Epithelial cell of prostate (primary cell): Measurements from ENCODE around the gene GNAO1.

Experiments used
- DNase-seq: peaks from one replicate; pipeline ENCODE4 v3.0.0-alpha.2; 2011; ENCODE audit warnings: low read depth, low spot score
- H3K27ac ChIP-seq: fragments of 450-650 bp; 2 replicates; pipeline ENCODE4 v1.5.1; 2017; ENCODE audit warnings: mild to moderate bottlenecking

GNAO1 gene

DNA sequence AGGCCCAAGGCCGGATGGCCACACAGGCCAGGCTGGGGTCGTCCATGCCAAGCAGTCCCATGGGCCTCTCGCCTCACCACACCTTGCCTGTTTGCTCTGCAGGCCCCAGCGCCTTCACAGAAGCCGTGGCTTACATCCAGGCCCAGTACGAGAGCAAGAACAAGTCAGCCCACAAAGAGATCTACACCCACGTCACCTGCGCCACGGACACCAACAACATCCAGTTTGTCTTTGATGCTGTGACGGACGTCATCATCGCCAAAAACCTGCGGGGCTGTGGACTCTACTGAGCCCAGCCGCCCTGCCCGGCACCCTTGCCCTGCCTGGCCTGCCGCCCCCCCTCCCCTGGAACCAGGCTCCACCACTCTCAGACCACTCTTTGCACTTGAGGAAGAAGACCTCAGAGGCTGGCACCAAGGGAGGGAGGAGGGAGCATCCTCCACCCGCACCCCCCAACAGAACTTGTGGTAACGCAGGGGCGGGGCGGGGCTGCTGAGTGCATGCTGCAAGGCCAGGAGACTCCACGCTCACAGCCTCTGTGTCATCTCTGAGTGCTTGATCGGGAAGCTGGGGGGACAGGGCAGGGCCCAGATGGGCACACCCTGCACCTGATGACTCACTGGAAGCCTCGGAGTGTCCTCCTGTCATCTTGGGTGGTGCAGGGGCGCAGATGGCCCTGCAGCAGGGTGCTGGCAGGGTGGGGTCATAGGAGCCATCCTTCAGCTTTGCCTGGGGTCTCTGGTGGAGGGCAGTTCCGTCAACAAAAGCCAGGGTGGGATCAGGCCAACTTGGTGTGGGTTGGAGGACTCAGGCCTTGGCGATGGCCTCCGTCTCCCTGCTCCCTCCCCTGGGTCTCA lies 152.6 kb downstream of the GNAO1 start:
- no peak overlapping the region for H3K27ac ChIP-seq

DNA sequence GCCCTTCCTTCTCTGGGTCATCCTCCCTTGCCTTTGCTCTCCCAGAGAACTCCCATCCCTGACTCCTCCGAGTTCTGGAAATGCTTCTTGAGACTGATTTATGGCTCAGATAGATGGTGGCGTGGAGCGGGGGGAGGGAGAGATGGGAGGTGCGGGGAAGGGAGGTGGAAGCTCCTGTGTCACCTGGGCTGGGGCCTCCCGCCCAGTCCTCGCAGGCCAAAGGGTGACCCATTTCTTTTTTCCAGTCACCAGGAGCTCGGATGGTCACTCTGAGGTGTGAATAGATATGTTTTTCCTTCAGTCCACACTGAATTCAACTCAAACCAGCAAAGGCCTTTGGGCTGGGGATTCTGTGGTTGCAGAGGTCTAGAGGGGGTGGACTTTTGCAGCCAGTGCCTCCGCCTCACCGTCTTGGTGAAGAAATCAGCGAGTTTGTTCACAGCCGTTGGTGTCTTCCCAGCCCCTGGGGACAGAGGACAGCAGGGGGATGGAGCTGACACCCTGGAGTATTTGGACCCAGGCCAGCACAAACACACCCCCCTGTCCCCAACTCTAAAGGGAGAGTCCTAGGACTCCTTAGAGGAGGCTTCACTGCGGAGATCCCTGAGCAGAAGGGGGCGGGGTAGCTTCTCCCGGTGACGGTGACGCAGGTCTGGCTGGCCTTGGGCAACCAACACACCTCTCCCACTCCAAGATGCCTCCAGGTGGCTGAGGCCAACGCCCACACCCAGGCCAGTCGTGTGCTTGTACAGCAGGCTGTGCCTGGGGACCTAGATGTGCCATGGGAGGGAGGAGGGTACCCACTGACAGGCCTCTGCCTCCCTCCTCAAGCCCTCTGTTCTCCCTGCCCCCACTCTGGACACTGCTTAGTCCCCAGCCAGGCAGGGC lies 153.5 kb downstream of the GNAO1 start:
- no peak for DNase-seq

More for the DNA sequence above, 152.6 kb downstream of the GNAO1 start:
- peak; percentile 34 for DNase-seq

DNA sequence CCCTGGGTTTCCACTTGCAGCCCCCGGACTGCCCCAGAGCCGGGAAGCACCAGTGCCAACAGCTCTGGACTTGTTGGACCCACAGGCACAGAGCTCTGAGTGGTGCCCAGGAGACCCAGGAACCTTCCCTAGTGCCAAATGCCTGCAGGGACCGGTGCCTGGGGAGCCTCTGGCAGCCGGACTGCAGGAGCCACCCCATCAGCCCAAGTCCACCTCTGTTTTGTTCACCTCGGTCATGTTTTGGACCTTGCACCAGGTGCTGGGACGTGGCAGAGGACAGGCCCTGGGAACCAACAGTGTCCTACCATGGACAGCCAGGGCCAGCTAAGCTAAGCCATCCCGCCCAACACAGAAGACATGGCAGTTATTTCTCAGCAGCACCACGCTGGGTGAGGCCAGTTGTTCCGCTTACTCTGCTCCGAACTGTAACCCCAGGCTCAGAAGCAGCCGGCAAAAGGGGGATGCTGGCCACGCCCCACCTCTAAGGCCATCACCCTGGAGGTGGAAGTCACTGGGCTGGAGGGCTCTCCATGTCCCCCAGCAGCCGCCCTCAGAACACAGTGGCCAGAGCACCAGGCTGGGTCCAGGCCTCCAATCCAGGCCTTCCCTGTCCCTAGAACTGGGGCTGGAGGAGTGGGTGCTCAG lies 154.2 kb downstream of the GNAO1 start:
- no peak for DNase-seq
- H3K27ac ChIP-seq: no peak overlapping the region

More for the DNA sequence above, 153.5 kb downstream of the GNAO1 start:
- H3K27ac ChIP-seq: no peak overlapping the region

DNA sequence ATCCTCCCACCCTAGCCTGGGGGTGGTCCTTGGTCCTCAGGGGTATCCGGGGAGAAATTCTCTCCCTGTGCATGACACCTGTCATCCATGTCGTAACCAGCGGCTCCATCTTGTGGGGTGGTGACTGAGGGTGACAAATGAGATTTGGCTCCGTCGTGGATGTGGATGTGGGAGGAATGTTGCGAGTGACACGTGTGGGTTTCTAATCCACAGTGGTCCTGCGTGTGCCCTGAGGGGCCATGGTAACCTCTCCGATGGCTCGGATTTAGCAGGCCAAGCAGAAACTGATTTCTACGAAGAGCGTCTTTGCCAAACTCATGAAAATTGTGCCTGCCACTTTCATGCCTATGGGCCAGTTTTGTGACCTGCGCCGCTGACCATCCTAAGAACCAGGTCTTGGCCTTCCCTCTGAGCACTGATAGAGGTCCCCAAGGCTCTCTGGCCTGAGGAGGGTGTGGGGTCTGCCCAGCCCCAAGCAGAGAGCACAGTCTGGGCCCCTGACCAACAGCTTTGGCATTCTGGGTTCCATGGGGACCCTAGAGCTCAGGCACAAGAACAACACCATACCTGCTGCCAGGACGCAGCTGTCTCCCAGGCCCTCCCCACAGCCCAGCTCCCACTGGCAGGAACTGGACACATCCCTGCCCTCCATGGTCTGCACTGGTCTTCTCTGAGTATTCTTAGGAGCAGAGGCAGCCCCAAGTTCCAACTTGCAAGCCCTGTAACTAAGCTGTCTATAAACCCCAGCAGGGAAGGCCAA lies 155.0 kb downstream of the GNAO1 start:
- no peak overlapping the region for H3K27ac ChIP-seq
- no peak for DNase-seq

DNA sequence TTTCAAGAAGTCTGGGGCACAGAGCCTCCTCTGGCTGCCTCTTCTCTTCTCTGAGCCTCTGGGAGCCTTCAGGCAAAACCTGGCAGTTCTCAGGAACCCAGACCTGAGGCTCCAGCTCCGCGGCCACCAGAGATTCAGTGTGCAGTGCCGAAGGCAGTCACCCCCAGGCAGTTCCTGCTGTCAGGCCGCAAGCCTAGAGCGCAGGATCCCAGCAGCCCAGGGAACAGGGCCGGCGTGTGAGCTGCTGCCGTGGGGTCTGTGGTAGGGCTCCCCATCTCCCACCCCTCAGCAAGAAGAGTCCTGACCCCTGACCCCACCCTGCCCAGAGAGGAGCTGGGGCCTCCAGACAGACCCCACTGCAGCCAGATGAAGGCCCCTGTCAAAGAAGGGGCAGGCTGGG lies 155.9 kb downstream of the GNAO1 start:
- H3K27ac ChIP-seq: no peak overlapping the region
- DNase-seq: no peak

DNA sequence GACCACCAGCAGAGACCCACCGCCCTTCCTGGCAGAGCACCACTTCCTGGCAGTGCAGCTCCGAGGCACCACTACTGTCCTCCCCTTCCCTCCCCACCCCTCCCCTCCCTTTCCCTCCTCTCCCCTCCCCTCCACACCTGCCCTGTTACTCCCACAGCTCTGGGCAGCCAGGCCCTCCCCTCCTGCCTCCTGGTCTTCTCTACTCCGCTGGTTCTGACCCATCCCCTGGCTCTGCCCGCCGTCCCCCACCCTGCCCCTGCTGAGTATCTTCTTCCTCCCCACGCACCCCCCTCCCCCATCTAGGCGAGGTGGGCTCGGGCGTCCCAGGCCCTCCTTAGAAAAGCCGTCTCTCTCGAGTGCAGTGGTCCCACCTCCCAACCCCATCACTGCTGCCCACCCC lies 156.4 kb downstream of the GNAO1 start:
- DNase-seq: no peak
- no peak overlapping the region for H3K27ac ChIP-seq

DNA sequence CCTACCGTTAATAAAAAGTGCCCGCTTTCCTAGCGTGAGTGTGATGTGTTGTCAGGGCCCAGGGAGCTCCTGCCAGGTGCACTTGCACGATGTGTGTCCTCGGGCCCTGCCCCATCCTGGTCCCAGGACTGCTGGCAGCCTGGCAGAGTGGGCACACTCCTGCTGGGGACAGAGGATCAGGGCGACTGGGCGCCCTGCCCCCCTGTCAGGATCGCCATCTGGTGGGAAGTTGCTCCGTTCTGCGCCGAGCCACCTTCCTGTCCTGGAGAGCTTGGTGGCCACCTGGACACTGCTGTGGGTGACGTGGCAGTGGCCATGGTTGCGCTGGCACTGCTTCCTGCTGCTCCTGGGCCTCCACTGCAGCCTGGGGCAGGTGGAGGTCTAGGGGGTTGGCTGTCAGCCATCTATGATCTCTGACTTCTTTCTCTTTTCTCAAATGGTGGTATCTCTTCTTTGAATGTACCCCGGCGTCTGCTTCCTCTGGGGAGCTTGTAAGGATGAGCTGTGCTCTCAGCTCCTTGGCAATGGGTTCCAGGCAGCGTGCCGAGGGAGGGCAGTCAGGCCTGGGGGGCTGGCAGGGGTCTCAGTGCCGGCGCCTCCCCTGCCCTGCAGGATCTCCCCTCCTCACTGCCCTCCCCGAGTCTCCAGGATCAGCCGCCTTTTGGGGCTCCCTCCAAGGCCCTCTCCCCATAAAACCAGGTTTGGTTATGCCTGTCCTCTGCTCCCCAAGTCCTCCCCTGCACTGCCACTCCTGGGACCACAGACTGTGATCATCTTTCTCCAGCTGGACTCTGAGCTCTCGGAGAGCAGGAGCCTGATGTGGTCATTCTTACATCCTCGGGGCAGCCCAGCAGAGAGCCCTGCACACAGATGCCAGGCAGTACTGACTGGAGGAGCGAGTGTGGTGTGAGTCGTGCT lies 157.1 kb downstream of the GNAO1 start:
- H3K27ac ChIP-seq: no peak overlapping the region
- DNase-seq: no peak

DNA sequence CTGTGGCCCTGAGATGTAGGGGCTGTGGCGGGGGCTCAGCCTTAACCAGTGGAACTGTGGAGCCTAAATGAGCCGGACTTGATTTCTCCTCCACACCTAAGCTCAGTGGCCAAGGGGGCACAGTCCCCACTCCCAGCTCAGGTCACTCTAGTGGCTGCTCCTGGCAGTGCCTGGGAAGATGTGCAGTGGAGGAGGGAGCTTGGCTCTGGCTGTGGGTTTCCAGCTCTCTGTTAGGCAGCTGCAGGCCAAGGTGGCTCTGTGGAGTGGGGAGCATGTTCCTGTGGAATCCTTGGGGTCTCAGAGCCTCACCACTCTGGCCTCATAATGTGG lies 157.8 kb downstream of the GNAO1 start:
- DNase-seq: no peak
- H3K27ac ChIP-seq: no peak overlapping the region

DNA sequence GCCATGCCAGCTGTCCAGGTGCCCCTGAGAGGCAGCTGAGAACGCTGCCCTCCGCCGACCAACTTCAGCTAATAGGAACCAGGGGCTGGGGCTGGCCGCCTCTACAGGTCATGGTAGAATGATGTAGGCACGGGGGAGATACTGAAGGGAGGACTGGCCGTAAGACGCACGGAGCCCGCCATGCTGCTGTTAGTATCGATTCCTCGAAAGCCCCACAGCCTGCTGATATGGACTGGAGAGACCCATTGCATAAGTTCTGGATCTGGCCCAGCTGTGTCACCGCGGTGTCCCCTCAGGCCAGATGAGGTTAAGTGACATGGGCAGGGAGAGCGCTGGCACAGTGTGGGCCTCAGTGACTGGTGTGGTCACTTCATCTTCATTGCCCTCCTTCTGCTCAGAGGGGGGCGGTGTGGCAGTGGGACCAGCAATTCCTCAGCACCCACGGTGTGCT lies 158.4 kb downstream of the GNAO1 start:
- H3K27ac ChIP-seq: no peak overlapping the region
- DNase-seq: no peak

DNA sequence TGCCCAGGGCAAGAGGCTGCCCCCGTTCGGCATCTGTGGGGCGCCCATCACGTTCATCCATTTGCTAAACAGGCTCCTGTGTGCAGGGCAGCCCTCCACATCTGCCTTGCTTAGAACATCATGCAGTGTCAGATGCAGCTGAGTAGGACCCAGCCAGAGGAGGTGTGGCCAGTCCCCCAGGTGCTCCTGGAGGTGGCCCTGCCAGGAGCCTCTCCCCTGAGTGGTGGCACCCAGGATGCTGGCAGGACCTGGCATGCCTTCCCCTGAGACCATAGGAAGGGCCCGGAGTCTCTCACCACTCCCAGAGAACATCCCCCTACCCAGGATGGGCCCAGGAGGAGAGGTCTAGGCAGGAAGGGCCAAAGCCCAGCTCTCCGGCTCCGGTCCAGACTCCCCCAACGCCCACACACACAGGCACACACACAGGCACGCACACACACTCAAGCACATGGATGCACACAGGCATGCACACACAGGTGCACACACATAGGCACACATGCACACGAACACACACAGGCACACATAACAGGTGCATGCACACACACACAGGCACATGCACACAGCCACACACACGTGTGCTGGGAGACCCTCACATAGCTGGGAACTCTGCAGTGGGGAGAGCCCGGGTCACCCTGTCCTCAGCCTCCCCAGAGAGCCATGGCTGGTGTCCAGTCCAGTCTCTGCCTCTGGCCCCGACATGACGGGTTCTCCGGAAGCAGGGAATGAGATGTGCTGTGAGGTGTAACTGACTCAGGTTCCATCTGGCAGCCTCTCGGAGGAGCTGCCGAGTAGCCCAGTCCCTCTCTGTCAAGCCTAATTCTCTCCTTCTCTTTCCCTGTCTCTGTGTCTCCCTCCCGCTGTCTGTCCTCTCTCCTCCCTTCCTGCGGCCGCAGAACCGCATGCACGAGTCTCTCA lies 159.5 kb downstream of the GNAO1 start:
- H3K27ac ChIP-seq: no peak overlapping the region
- no peak for DNase-seq

DNA sequence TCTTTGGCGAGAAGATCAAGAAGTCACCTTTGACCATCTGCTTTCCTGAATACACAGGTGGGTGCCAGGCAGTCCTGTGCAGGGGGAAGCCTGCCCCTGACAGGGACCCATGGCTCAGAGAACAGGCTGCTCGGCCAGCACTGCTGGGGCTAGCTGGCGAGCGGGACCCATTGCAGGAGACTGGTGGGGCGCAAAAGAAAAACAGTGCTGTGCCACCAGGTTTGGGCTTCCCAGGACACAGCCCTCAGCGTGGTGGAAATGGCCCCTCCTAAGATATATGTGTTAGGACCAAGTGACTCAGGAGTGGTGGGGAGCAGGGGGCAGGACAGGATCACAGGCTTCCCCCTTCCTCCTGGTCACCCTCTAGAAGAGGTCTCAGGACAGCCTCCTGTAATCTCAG lies 160.2 kb downstream of the GNAO1 start:
- H3K27ac ChIP-seq: no peak overlapping the region
- no peak for DNase-seq

DNA sequence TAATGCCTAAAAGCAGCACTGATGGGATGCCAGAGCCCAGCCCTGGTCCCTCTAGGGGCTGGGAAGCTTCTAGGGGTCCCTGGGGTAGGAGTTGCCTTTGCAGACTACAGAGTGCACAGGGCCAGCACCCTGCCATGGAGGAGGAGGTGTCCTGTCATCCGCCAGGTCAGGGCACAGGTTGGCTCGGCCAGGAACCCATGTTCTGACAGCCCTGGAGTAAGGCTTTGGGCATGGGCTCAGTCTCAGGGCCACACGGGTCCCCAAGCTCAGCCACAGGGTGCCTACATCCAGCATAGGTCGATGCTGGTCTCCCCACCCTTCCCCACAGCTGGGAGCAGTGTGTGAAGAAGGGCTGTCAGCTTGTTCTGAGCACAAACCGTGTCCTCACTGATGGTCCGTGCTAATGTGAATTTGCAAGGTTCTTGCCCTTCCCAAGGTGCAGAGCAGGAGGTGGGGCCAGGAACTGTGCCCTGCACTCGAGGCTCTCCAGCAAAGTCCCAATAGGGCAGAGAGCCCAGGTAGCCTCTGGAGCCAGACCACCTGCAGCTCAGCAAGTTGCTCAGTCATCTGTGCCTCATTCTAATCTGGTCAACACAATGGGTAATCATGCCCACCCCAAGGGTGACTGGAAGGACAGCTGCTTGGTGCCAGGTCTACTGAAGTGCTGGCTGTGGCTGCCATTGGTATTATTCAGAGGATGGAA lies 161.2 kb downstream of the GNAO1 start:
- DNase-seq: no peak
- no peak overlapping the region for H3K27ac ChIP-seq

DNA sequence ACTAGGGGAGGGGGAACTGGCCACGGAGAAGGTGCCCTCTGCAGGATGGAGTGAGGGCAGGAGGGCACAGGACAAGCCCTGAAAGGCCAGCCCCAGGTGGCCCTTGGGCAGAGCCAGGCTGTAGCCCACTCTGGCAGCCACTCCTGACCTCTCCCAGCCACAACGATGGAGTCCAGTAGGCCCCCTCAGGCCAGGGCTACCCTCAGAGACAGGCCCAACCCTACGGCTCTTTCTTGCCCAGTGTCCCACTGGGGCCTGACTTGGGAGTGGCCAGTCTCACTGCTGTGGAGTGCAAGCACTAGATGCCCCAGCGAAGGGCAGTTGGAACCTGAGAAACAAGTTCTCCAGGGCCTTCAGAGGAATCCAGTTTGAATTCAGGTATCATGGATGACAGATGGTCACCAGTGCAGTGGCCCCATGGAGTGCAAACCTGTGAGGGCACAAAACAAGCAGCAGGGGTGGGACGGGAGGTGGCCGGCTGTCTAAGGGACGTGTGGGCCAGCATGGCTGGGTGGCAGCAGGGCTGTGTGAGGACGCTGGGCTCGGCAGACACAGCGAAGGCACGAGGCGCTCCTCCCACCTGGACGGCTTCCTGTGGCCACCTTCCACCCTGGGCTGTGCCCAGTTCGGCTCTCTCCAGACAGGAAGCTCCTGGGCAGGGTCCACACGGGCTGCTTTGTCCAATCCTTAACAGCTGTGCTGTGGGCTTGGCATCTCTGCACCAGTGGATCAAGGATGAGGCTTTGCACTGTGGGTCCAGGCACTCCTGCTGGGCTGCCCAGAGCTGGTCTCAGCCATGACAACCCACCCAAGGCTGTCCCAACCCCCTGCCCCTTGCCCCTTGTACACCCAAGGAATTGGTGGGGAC lies 162.0 kb downstream of the GNAO1 start:
- H3K27ac ChIP-seq: no peak overlapping the region
- DNase-seq: no peak

DNA sequence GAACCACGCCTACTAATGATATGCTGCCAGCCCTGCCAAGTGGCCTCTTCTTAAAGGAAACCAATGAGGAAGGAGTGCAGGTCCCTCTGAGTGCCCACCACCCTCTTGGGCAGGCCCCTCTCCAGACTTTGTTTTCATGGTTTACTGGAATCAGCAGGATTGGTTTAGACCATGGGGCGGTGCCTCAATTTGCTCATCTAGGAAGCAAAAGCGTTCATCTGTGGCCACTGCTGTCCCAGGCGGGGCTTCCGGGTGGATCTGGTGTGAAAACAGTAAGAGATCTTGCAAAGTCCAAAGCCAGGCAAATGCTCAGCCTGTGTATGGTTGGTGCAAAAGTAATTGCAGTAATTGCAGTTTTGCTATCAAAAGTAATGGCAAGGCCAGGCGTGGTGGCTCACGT lies 162.7 kb downstream of the GNAO1 start:
- H3K27ac ChIP-seq: no peak overlapping the region
- no peak for DNase-seq

DNA sequence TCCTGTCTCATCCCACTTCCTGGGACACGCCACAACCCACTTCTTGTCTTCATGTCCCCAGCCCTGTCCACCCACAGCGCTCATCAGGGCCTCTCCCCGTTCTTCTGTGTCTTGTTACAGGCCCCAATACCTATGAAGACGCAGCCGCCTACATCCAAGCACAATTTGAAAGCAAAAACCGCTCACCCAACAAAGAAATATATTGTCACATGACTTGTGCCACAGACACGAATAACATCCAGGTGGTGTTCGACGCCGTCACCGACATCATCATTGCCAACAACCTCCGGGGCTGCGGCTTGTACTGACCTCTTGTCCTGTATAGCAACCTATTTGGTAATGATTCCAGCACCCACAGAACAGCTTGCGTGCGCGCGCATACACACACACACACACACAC lies 163.5 kb downstream of the GNAO1 start:
- H3K27ac ChIP-seq: no peak overlapping the region
- no peak for DNase-seq

DNA sequence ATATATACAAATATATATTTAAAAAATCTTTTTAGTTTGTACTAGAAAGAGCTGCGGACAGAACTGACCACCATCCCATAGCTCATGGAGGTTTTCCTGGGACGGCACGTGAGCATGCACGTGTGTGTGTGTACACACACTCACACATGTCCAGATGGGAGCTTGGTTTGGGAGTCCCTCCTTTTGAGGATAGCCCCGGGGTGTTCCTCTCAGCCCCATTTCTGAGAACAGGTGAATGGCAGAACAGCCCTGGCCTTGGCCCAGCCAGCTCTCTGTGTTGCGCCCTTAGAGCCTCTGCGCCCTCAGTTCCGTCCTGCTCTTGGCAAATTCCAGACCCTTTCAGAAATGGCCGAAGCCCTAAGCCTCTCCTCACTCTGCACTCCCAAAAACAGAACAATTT lies 163.9 kb downstream of the GNAO1 start:
- H3K27ac ChIP-seq: no peak overlapping the region

More for the DNA sequence above, 163.9 kb downstream of the GNAO1 start:
- no peak for DNase-seq
